ENCODE data around the gene VWC2L. TPM values are rescaled to one million over a fixed set of nuclear protein-coding genes. Genes with fewer than 3 reads are reported as not detected.

The VWC2L gene
- total RNA-seq, 1 donor from 2014 or later, result 0.52 TPM

DNA sequence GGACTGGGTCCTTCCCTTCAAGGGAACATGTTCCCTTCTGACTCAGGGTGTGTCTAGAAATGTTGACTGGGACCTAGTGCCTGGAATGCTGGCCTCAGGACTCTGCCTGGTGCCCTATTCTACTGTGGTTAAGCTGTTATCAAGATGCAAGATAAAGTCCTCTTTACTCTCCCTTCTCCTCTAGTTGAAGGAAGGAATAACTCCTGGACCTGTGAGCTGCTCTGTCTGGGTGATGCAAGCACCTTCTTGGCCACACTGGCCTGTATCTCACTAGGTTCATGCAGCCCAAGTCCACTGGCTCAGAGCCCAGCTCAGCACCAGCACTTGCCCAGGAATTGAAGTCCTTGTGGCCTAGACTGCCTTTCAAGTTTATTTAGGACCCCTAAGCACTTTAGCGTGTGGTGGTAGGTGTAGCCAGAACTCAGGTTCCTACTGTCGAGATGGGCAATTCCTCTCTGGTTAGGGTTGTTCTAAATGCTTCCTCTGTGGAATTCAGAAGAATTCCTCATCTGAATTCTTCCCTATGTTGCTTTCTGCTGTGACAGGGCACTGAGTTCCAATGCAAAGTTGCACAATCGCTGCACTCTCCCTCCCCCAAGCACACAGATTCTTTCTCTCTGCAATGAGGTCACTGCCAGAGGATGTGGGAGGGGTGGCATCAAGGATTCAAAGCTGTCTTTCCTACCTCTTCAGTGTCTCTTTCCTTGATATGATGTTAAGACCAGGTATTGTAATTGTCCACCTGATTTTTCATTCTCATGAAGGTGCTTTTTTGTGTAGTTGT lies 54.7 kb downstream of the VWC2L start:
- no peaks in the 10 kb centered on the region for H3K9me3 ChIP-seq (ENCODE audit: control insufficient read depth in 3 of 3, low read length in 3 of 3)
- no peak overlapping the region for H3K4me3 ChIP-seq (ENCODE audit: low read length in 3 of 3)
- peaks cover 0 to 8% (median 7%) of the 10 kb centered on the region in 3 donors for H3K4me1 ChIP-seq (ENCODE audit: control insufficient read depth in 3 of 3, insufficient read depth in 3 of 3, low read length in 3 of 3)
- no peak overlapping the region for H3K9ac ChIP-seq (ENCODE audit: low read depth in 1 of 3, low read length in 3 of 3)
- H3K27me3 ChIP-seq (ENCODE audit: control insufficient read depth in 3 of 3, insufficient read depth in 3 of 3, low read length in 3 of 3), result no peaks in the 10 kb centered on the region
- no peak overlapping the region for H3K27ac ChIP-seq (ENCODE audit: low read depth, low read length)
- H3K36me3 ChIP-seq (ENCODE audit: control insufficient read depth in 3 of 3, insufficient read depth in 3 of 3, low read length in 3 of 3), result no peaks in the 10 kb centered on the region

DNA sequence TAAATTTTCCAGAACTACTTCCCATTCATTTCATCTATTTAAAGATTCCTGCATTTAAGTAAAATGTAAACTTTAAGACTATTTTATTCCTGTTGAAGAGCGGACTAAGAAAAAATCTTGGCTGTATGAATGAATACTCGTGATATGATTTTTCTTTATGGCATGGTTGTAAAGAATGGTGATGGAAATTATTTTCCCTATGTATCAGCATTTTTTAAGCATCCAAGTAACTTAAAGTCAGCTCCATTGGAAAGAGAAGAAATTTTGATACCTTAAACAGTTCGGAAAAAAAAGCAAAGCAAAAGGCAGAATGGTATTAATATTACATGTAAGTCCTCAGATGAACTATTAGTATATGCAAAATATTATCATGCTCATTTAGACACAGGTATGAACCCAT lies 58.9 kb downstream of the VWC2L start:
- Histone ChIP-seq H3K27me3 (ENCODE audit: control insufficient read depth in 3 of 3, insufficient read depth in 3 of 3, low read length in 3 of 3) (no peaks in the 10 kb centered on the region), H3K4me1 (ENCODE audit: control insufficient read depth in 3 of 3, insufficient read depth in 3 of 3, low read length in 3 of 3) (peaks cover 0 to 8% (median 7%) of the 10 kb centered on the region in 3 donors), H3K9me3 (ENCODE audit: control insufficient read depth in 3 of 3, low read length in 3 of 3) (no peaks in the 10 kb centered on the region), H3K27ac (ENCODE audit: low read depth, low read length) (no peak overlapping the region), H3K36me3 (ENCODE audit: control insufficient read depth in 3 of 3, insufficient read depth in 3 of 3, low read length in 3 of 3) (no peaks in the 10 kb centered on the region), H3K4me3 (ENCODE audit: low read length in 3 of 3) (no peak overlapping the region), H3K9ac (ENCODE audit: low read depth in 1 of 3, low read length in 3 of 3) (no peak overlapping the region)

- Histone ChIP-seq H3K4me3 (ENCODE audit: low read length in 3 of 3) (no peak overlapping the region), H3K9ac (ENCODE audit: low read depth in 1 of 3, low read length in 3 of 3) (no peak overlapping the region), H3K9me3 (ENCODE audit: control insufficient read depth in 3 of 3, low read length in 3 of 3) (no peaks in the 10 kb centered on the region), H3K36me3 (ENCODE audit: control insufficient read depth in 3 of 3, insufficient read depth in 3 of 3, low read length in 3 of 3) (no peaks in the 10 kb centered on the region), H3K27ac (ENCODE audit: low read depth, low read length) (no peak overlapping the region), H3K27me3 (ENCODE audit: control insufficient read depth in 3 of 3, insufficient read depth in 3 of 3, low read length in 3 of 3) (no peaks in the 10 kb centered on the region), H3K4me1 (ENCODE audit: control insufficient read depth in 3 of 3, insufficient read depth in 3 of 3, low read length in 3 of 3) (no peaks in the 10 kb centered on the region)
Observed at GRCh38 chr2:214471382-214471781, 60.5 kb downstream of the VWC2L start.

DNA sequence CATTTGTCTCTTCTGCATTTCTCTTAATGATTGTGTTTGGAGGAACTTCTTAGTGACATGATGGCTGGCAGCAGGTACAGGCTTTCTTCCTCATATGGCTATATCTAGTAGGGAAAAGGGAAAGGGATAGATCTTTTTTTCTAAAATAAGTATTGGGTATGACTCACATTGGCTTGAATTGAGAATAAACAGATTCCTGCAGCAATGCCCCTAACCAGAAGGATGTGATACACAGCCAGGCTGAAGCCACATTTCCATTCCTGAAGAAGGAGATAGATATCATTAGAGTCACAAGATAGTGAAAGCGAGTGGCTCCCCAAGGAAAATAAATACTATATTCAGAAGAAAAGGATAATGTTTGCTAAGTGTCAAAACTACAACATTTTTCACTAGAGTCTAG lies 61.1 kb downstream of the VWC2L start:
- H3K9ac ChIP-seq (ENCODE audit: low read depth in 1 of 3, low read length in 3 of 3), result no peak overlapping the region
- no peak overlapping the region for H3K27ac ChIP-seq (ENCODE audit: low read depth, low read length)
- H3K4me1 ChIP-seq (ENCODE audit: control insufficient read depth in 3 of 3, insufficient read depth in 3 of 3, low read length in 3 of 3), result no peaks in the 10 kb centered on the region
- no peaks in the 10 kb centered on the region for H3K36me3 ChIP-seq (ENCODE audit: control insufficient read depth in 3 of 3, insufficient read depth in 3 of 3, low read length in 3 of 3)
- H3K27me3 ChIP-seq (ENCODE audit: control insufficient read depth in 3 of 3, insufficient read depth in 3 of 3, low read length in 3 of 3), result no peaks in the 10 kb centered on the region
- no peaks in the 10 kb centered on the region for H3K9me3 ChIP-seq (ENCODE audit: control insufficient read depth in 3 of 3, low read length in 3 of 3)
- no peak overlapping the region for H3K4me3 ChIP-seq (ENCODE audit: low read length in 3 of 3)

GRCh38 chr2:214477305-214477704 lies 66.5 kb downstream of the VWC2L start:
- Histone ChIP-seq H3K27me3 (ENCODE audit: control insufficient read depth in 3 of 3, insufficient read depth in 3 of 3, low read length in 3 of 3) (no peaks in the 10 kb centered on the region), H3K4me1 (ENCODE audit: control insufficient read depth in 3 of 3, insufficient read depth in 3 of 3, low read length in 3 of 3) (peaks cover 5 to 14% (median 7%) of the 10 kb centered on the region in 3 donors), H3K4me3 (ENCODE audit: low read length in 3 of 3) (no peak overlapping the region), H3K9me3 (ENCODE audit: control insufficient read depth in 3 of 3, low read length in 3 of 3) (no peaks in the 10 kb centered on the region), H3K27ac (ENCODE audit: low read depth, low read length) (no peak overlapping the region), H3K36me3 (ENCODE audit: control insufficient read depth in 3 of 3, insufficient read depth in 3 of 3, low read length in 3 of 3) (no peaks in the 10 kb centered on the region), H3K9ac (ENCODE audit: low read depth in 1 of 3, low read length in 3 of 3) (no peak overlapping the region)

DNA sequence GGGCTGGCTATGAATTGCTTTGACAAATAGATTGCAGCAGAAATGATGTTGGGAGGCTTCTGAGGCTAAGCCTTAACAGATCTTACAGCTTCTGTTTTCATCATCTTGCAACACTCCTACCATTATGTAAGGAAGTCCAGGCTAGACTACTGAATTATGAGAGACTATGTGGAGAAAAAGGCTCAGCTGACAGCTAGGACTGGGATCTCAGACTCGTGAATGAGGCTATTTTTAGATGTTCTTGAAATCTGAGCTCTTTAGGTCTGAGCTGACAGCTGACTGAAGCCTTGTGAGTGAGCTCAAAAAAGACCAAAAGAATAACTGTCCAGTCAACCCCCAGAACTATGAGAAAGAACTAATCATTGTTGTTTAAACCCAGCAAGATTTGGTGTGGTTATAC lies 70.3 kb downstream of the VWC2L start:
- H3K9me3 ChIP-seq (ENCODE audit: control insufficient read depth in 3 of 3, low read length in 3 of 3), result no peaks in the 10 kb centered on the region
- no peaks in the 10 kb centered on the region for H3K36me3 ChIP-seq (ENCODE audit: control insufficient read depth in 3 of 3, insufficient read depth in 3 of 3, low read length in 3 of 3)
- peak overlapping the region; percentile 92 for H3K27ac ChIP-seq (ENCODE audit: low read depth, low read length)
- peaks cover 5 to 16% (median 15%) of the 10 kb centered on the region in 3 donors for H3K4me1 ChIP-seq (ENCODE audit: control insufficient read depth in 3 of 3, insufficient read depth in 3 of 3, low read length in 3 of 3)
- no peak overlapping the region for H3K4me3 ChIP-seq (ENCODE audit: low read length in 3 of 3)
- peak overlapping the region; percentile 10 to 52 (median 28) for H3K9ac ChIP-seq (ENCODE audit: low read depth in 1 of 3, low read length in 3 of 3)
- H3K27me3 ChIP-seq (ENCODE audit: control insufficient read depth in 3 of 3, insufficient read depth in 3 of 3, low read length in 3 of 3), result no peaks in the 10 kb centered on the region

- H3K27ac ChIP-seq (ENCODE audit: low read depth, low read length), result no peak overlapping the region
- H3K27me3 ChIP-seq (ENCODE audit: control insufficient read depth in 3 of 3, insufficient read depth in 3 of 3, low read length in 3 of 3), result no peaks in the 10 kb centered on the region
- no peak overlapping the region for H3K4me3 ChIP-seq (ENCODE audit: low read length in 3 of 3)
- no peaks in the 10 kb centered on the region for H3K36me3 ChIP-seq (ENCODE audit: control insufficient read depth in 3 of 3, insufficient read depth in 3 of 3, low read length in 3 of 3)
- H3K9ac ChIP-seq (ENCODE audit: low read depth in 1 of 3, low read length in 3 of 3), result no peak overlapping the region
- H3K9me3 ChIP-seq (ENCODE audit: control insufficient read depth in 3 of 3, low read length in 3 of 3), result no peaks in the 10 kb centered on the region
- H3K4me1 ChIP-seq (ENCODE audit: control insufficient read depth in 3 of 3, insufficient read depth in 3 of 3, low read length in 3 of 3), result peaks cover 5 to 16% (median 15%) of the 10 kb centered on the region in 3 donors
Observed at GRCh38 chr2:214482728-214483127, 71.9 kb downstream of the VWC2L start.

DNA sequence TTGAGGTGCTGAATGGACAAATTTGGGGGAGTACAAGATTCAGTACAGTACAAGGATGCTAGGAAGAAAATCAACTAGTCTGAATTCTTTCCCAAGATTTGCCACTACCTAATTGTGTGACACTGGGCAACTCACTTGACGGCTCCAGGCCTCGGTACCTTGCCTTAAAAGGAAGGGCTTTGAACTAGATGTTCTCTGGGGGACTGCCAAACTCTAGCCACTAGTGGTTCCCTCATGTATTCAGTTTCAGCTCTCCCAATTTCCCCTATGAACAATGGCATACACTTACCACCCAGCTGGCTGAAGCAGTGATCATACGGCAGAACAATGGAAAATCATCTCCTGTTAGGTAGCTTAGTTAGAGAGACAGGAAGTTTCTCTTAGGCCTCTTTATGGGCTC lies 73.4 kb downstream of the VWC2L start:
- peaks cover 5 to 17% (median 15%) of the 10 kb centered on the region in 3 donors for H3K4me1 ChIP-seq (ENCODE audit: control insufficient read depth in 3 of 3, insufficient read depth in 3 of 3, low read length in 3 of 3)
- H3K9me3 ChIP-seq (ENCODE audit: control insufficient read depth in 3 of 3, low read length in 3 of 3), result no peaks in the 10 kb centered on the region
- no peaks in the 10 kb centered on the region for H3K36me3 ChIP-seq (ENCODE audit: control insufficient read depth in 3 of 3, insufficient read depth in 3 of 3, low read length in 3 of 3)
- no peak overlapping the region for H3K4me3 ChIP-seq (ENCODE audit: low read length in 3 of 3)
- H3K27me3 ChIP-seq (ENCODE audit: control insufficient read depth in 3 of 3, insufficient read depth in 3 of 3, low read length in 3 of 3), result no peaks in the 10 kb centered on the region
- H3K9ac ChIP-seq (ENCODE audit: low read depth in 1 of 3, low read length in 3 of 3), result no peak overlapping the region
- peak overlapping the region; percentile 50 for H3K27ac ChIP-seq (ENCODE audit: low read depth, low read length)

GRCh38 chr2:214484701-214485100 lies 73.8 kb downstream of the VWC2L start:
- H3K36me3 ChIP-seq (ENCODE audit: control insufficient read depth in 3 of 3, insufficient read depth in 3 of 3, low read length in 3 of 3), result no peaks in the 10 kb centered on the region
- H3K4me3 ChIP-seq (ENCODE audit: low read length in 3 of 3), result no peak overlapping the region
- peak overlapping the region; percentile 50 for H3K27ac ChIP-seq (ENCODE audit: low read depth, low read length)
- H3K9ac ChIP-seq (ENCODE audit: low read depth in 1 of 3, low read length in 3 of 3), result no peak overlapping the region
- peaks cover 6 to 22% (median 18%) of the 10 kb centered on the region in 3 donors for H3K4me1 ChIP-seq (ENCODE audit: control insufficient read depth in 3 of 3, insufficient read depth in 3 of 3, low read length in 3 of 3)
- H3K9me3 ChIP-seq (ENCODE audit: control insufficient read depth in 3 of 3, low read length in 3 of 3), result no peaks in the 10 kb centered on the region
- H3K27me3 ChIP-seq (ENCODE audit: control insufficient read depth in 3 of 3, insufficient read depth in 3 of 3, low read length in 3 of 3), result no peaks in the 10 kb centered on the region

- H3K9ac ChIP-seq (ENCODE audit: low read depth in 1 of 3, low read length in 3 of 3), result no peak overlapping the region
- peak overlapping the region; percentile 6 for H3K27ac ChIP-seq (ENCODE audit: low read depth, low read length)
- no peak overlapping the region for H3K4me3 ChIP-seq (ENCODE audit: low read length in 3 of 3)
- H3K27me3 ChIP-seq (ENCODE audit: control insufficient read depth in 3 of 3, insufficient read depth in 3 of 3, low read length in 3 of 3), result no peaks in the 10 kb centered on the region
- peaks cover 4 to 12% (median 8%) of the 10 kb centered on the region in 3 donors for H3K4me1 ChIP-seq (ENCODE audit: control insufficient read depth in 3 of 3, insufficient read depth in 3 of 3, low read length in 3 of 3)
- no peaks in the 10 kb centered on the region for H3K36me3 ChIP-seq (ENCODE audit: control insufficient read depth in 3 of 3, insufficient read depth in 3 of 3, low read length in 3 of 3)
- no peaks in the 10 kb centered on the region for H3K9me3 ChIP-seq (ENCODE audit: control insufficient read depth in 3 of 3, low read length in 3 of 3)
Observed at GRCh38 chr2:214489181-214489580, 78.3 kb downstream of the VWC2L start.
